ENCODE data around the gene BMP7.

BMP7 gene

DNA sequence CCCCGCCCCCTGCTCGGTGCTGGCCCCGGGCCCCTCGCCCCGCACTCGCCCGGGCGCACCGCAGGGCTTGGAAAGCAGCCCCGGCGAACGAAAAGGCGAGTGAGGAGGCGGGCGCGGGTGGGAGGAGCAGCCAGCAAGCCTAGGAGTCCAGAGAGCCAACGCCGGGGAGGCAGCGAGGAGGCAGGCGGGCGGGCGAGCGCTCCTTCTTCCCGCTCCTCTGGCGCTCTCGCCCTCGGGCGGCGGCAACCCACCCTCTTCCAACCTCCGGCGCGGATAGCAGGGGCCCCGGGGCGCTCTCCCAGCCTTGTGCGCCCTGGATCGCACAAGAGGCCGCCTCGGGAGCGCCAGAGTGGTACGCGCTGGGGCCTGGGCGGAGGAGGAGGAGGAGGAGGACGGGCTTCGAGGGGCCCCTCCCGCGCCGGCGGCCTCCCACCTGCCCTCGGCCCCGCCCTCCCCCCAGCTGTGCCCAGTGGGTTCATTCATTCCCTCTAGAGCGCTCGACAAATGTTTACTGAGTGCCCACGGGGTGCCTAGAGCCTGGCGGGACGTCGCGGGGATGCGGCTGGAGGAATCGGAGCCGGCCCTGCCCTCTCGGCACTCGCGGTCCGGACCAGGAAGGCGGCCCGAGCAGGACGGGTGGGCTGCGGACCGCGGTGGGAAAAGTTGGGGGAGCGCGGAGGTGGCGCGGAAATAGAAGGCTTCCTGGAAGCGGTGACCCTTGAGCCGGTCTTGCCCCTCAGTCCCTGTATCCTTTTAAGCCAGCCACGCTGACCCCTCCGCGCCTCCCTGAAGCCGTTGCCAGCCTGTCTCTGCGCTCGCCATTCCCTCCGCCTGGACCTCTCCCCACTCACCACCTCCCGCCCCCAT is at the start of gene BMP7:
Gene BMP7 (minus strand): TSS at position 351 of the 867 bp plus-strand sequence. CDS start 519 bp downstream, outside the sequence.
- no peak for DNase-seq (ENCODE audit: low read depth)
- H3K4me3 ChIP-seq (ENCODE audit: low read length) = no peak within 1 kb of the TSS
- TF ChIP-seq, protein P1, sequence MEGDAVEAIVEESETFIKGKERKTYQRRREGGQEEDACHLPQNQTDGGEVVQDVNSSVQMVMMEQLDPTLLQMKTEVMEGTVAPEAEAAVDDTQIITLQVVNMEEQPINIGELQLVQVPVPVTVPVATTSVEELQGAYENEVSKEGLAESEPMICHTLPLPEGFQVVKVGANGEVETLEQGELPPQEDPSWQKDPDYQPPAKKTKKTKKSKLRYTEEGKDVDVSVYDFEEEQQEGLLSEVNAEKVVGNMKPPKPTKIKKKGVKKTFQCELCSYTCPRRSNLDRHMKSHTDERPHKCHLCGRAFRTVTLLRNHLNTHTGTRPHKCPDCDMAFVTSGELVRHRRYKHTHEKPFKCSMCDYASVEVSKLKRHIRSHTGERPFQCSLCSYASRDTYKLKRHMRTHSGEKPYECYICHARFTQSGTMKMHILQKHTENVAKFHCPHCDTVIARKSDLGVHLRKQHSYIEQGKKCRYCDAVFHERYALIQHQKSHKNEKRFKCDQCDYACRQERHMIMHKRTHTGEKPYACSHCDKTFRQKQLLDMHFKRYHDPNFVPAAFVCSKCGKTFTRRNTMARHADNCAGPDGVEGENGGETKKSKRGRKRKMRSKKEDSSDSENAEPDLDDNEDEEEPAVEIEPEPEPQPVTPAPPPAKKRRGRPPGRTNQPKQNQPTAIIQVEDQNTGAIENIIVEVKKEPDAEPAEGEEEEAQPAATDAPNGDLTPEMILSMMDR (conservative IDR thresholded peaks at IDR 0.05; ENCODE audit: low read depth, low read length) = no peak

DNA sequence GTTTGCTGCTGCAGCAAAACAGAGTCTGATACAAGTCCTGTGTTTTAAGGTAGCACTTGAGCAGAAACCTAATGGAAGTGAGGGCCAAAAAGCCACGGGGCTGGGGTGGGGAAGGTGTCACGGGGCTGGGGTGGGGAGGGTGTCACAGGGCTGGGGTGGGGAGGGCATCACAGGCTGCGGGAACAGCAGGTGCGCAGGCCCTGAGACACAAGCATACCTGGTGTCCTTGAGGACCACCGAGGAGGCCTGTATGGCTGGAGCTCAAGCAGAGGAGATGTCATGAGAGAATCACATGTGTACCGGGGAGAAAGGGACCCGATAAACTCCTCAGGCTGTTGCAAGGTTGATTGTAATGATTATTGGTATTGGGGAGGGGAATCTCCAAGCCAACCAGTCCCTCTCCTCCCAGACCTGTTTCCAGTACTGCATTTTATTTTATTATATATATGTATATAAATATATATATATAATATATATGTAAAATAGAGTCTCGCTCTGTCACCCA is 49.6 kb upstream of the BMP7 start:
- DNase-seq (ENCODE audit: low read depth) = no peak
- H3K4me3 ChIP-seq (ENCODE audit: low read length) = no peak overlapping the region
- TF ChIP-seq, protein P1 (conservative IDR thresholded peaks at IDR 0.05; ENCODE audit: low read depth, low read length) = no peak

DNA sequence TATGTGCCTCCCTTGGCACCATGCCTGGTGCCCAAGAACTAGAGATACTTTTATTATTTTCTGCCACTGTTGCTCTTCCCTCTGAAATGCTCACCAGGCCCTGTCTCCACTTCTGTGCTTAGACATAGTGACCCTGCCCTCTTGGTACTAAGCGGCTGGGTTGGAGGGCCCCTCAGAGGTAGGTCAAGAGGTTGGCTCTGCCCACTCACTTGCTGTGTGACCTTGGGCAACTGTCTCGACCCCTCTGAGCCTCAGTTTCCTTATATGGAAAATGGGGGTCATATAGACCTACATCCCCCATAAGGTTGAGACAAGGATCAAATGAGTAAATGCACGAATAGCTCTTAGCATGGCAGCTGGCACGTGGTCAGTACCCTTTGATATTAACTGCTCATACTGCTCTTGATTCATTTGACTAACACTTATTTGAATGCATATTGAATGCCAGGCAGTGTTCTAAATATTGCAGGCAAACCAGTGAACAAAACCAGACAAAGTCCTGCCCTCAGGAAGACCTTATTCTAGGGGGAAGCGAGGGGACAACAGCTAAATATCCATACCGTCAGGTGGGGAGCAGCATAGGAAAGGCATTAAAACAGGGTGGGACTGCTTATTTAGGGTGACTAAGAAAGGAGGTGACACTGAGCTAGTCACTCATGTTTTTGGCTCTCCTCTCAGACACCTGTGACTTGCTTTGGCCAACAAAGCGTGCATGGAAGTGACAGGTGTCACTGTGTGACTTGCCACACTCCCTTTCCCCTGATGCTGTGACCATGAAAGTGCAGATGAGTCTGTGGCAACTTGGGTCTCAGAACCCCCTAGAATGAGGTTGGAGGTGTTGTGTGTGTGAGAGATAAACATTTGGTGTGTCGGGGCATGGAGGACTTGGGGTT is 48.9 kb upstream of the BMP7 start:
- DNase-seq (ENCODE audit: low read depth) = no peak
- TF ChIP-seq, protein P1 (conservative IDR thresholded peaks at IDR 0.05; ENCODE audit: low read depth, low read length) = no peak
- no peak overlapping the region for H3K4me3 ChIP-seq (ENCODE audit: low read length)

DNA sequence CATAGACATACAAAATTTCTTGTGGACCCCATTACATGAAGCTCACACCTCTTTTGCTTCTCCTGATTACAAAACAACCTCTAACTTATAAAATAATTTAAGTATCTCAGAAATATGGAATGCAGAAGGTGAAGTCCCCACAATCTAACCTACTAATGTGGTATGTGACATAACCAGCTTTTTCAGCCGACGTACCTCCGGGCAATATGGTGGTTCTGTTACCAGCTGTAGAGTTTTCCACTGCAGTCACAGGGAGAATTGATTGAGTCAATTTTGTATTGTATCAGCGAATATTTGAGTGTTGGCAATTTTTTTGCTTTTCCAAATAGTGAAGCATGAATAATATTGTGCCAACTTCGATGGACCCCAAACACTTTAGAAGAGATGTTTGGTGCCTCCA is 47.5 kb upstream of the BMP7 start:
- TF ChIP-seq, protein P1 (conservative IDR thresholded peaks at IDR 0.05; ENCODE audit: low read depth, low read length) = no peak
- DNase-seq (ENCODE audit: low read depth) = no peak
- no peak overlapping the region for H3K4me3 ChIP-seq (ENCODE audit: low read length)

DNA sequence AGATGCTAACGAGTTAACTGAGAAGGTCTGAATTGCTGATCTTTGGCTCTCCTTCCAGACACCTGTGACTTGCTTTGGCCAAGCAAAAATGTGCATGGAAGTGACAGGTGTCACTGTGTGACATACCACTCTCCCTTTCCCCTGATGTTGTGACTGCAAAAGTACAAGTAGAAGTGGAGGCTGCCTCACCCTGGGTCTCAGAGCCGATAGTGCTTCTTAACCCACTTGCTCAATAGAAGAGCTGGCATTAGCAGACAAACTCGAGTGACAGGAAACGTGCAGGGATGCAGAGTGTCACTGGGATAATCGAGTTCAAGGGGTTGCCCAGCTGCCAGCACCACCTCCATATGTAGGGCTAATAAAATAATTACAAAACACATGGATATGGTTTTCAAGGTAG is 46.8 kb upstream of the BMP7 start:
- TF ChIP-seq, protein P1 (conservative IDR thresholded peaks at IDR 0.05; ENCODE audit: low read depth, low read length) = no peak

DNA sequence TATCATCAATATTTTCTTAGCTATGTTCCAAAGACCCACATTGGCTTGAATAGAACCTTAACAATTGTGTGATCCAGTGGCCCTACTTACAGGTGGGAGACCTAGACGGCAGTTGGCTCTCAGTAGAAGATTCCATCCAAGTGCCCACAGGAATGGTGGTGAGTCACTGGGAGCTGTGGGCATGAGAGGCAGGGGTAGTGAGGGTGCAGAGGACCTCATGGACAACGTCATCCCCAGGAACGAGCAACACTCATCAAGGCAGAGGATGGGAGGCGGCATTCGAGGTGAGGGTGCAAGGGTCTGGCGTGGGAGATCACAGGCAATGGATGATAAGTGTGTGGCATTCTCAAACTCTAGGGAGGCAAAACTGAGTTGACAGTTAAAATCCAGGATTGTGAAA is 45.7 kb upstream of the BMP7 start:
- H3K4me3 ChIP-seq (ENCODE audit: low read length) = no peak overlapping the region
- no peak for DNase-seq (ENCODE audit: low read depth)
- TF ChIP-seq, protein P1 (conservative IDR thresholded peaks at IDR 0.05; ENCODE audit: low read depth, low read length) = no peak

More for the DNA sequence above, 46.8 kb upstream of the BMP7 start:
- DNase-seq (ENCODE audit: low read depth) = no peak
- H3K4me3 ChIP-seq (ENCODE audit: low read length) = no peak overlapping the region

Data from retinal pigment epithelial cell (primary cell).